HL-60/S4 (cell line): ENCODE data around the gene KIAA1614.

Experiments
- in situ Hi-C: fragments of 300-500 bp; cut with MboI; formaldehyde crosslinking; loops from 2 replicates; pipeline ENCODE4 v1.14.3; 2022; ENCODE audit warnings: low sequenced_read_pairs

The KIAA1614 gene, protein sequence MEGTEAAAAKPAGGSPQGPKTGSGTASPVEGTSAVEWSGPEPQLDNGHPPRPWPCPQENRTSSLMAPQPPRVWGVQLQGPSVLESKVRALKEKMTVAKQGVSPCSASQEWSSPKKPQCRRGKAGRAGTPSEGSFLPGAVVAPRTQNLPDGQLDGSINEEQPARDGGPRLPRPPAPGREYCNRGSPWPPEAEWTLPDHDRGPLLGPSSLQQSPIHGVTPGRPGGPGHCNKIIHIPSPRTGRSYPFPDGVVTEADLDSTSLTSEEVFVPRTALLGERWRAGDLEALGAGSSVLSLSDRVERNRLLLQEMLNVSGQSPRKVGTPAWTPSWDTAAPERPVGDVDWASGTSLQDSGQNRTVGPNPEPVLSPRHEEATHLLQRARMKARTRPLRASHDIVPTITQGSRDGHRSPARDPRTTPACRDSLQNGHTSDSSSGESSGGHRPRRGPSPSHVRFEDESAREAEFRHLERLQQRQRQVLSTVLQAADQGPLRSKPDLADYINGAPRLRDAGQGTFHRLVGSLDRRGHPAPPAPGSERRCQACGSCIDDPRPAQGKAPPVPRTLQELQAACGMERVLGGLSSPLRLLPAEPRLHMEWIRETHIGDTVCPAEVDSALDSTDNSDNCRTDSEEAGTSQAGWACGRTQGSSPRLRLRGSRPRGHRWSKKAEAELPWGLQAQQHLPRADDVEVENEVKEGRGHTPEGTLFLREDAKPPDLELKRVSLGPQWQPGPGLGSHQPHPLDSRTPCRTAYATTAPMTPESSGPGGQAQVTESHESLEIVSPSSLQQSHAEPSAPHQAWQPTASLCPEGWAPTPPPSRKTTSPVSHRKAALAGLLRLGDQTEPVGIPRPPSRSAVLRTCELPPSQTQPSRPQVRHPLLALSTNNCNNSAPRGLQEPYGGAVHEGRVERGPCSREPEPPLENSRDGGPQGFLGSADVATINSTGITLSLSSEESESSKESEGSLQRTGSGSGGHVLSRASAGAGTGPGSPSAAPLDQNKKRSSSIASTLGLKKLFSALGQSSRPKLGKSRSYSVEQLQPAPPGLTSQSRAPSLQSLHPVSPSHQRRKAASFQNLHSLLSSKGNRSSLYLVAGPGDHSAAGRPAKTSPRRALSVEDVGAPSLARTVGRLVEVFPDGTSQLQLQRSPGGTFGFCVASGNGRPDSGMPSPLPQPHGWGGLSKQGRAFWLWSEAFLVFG

DNA sequence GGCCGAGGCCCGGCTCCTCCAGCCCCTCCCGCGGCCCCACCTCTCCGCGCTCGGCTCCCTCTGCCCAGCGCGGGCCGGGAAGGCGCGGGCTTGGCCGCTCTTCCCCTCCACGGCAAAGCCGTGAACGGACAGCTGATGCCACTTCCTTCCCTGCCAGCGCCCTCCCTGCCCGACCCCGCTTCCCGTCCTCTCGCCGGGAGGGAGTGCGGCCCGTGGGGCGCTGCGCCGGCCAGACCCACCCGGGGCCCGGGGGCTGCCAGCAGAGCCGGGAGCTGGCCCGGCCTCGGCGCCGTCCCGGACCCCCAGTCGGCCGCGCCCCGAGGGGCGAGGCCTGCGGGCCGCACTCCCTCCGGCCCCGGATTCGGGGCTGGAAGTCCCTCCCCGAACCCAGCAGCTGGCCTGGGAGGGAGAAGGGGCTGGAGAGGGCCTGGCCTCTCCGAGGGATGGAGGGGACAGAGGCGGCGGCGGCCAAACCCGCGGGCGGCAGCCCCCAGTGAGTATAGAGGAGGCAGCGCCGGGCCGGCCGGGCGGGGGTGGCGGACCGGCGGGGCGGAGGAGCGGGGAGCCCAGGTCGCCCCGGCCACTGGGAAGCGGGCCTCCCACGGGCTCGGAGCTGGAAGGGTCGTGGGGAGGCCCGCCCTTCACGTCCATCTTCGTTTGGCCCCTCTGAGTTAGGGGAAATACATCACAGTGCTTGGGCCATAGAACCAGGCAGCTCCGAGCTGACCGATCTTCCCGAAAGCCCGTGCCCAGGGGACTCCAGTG, at the start of gene KIAA1614:
Gene KIAA1614 (plus strand): TSS at position 97 of the 765 bp plus-strand sequence. CDS start 347 bp downstream, at position 444.
- in situ Hi-C loops: no loop called here

- in situ Hi-C loops: no loop called here
Observed at GRCh38 chr1:180863158-180863775, 49.4 kb upstream of the KIAA1614 start.

DNA sequence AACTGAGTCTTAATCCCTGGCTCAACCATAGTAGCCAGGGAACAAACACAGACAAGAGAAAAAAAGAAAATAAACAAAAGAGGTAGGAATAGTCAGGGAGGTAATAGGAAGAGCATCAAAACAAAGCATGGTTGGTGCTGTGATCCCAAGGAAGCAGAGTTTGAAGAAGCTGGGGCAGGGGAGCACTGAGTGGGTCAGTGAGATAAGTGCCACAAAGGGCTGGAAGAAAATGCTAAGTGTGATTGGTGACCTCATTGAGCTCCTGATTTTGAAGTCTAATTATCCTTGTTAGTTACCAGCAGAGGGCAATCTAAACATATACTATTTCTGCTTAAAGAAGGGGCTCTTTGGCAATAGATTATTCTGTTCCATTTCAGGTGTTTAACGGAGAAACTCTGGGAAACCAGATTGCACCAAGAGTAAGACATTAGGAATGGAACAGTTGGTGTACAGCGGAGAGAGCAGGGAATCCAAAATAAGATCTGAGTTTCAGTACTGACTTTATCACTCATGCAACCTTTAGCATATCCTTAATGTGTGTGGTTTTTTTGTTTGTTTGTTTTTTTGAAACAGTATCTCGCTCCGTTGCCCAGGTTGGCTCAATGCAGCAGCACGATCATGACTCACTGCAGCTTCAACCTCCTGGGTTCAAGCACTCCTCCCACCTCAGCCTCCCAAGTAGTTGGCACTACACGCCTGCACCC, 30.7 kb upstream of the KIAA1614 start:
- in situ Hi-C loops: loop anchor here (5.0 to 25.0 kb wide), 2 partner anchors 260 to 530 kb away; no protein-coding TSS in a partner anchor

- in situ Hi-C loops: loop anchor here (5.0 to 25.0 kb wide), 2 partner anchors 258 to 528 kb away; no protein-coding TSS in a partner anchor
Observed at GRCh38 chr1:180884588-180885300, 28.0 kb upstream of the KIAA1614 start.

- in situ Hi-C loops: loop anchor here (25.0 kb wide), 1 partner anchor 526 kb away; no protein-coding TSS in a partner anchor
Observed at GRCh38 chr1:180886338-180886737, 26.4 kb upstream of the KIAA1614 start.

GRCh38 chr1:180887841-180888240, 24.9 kb upstream of the KIAA1614 start:
- in situ Hi-C loops: loop anchor here (25.0 kb wide), 1 partner anchor 524 kb away; no protein-coding TSS in a partner anchor

- in situ Hi-C loops: loop anchor here (25.0 kb wide), 1 partner anchor 523 kb away; no protein-coding TSS in a partner anchor
Observed at GRCh38 chr1:180888870-180889269, 23.8 kb upstream of the KIAA1614 start.

DNA sequence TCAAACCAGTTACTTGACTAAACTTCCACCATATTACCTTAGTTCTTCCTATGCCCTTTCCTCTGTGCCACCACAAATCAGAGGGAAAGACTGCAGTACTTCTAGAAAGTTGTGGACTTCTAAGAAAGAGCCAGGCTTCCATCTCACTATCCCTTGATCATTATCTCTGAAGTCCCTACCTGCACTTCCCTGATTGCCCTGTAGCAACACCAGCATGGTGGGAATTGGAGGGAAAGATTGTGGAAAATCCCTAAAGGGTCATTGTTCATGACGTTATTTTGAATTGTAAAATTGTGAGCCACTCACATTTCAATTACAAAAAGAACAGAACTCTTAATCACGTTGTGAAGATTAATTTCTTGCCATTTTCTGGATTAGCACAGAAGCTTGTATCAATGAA, 23.4 kb upstream of the KIAA1614 start:
- in situ Hi-C loops: loop anchor here (25.0 kb wide), 1 partner anchor 523 kb away; no protein-coding TSS in a partner anchor

GRCh38 chr1:180892272-180892671, 20.4 kb upstream of the KIAA1614 start:
- in situ Hi-C loops: loop anchor here (25.0 kb wide), 1 partner anchor 520 kb away; no protein-coding TSS in a partner anchor

DNA sequence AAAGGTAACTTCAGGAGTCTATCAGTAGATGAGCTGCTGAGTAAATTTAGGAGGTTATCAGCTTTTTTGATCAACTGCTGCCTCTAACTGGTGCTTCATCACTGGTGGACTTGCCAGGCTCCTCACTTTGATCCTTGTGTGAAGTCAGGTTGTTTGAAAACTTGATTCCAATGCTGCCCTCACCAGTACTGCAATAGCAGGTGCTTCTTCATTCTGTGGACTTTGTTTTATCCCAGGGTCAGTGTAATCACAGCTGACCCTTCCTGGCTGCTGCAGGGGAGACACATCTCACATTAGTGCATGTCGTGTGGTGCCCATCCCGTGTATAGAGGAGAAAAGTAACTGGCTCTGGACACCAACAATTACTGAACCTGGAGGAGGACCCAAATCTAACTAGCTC, 20.0 kb upstream of the KIAA1614 start:
- in situ Hi-C loops: loop anchor here (25.0 kb wide), 1 partner anchor 520 kb away; no protein-coding TSS in a partner anchor

GRCh38 chr1:180893614-180894013, 19.1 kb upstream of the KIAA1614 start:
- in situ Hi-C loops: loop anchor here (25.0 kb wide), 1 partner anchor 519 kb away; no protein-coding TSS in a partner anchor

DNA sequence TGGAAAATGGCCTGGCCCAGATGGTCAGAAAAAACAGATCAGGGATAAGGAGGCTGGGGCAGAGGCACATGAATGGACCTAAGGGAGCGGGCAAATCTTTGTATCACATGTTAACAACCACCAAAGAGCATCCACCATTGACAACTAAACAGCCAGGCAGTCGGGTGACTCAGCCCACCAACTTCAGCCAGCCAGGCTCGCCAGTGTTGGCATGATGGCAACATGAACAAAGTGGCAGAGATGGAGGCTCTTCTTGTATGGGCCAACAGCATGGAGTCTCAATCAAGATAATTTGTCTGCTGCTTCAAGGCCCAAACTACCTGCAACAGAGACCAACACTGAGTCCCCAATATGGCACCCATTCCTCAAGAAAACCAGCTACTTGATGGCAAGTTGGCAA, 16.5 kb upstream of the KIAA1614 start:
- in situ Hi-C loops: loop anchor here (25.0 kb wide), 1 partner anchor 516 kb away; no protein-coding TSS in a partner anchor

DNA sequence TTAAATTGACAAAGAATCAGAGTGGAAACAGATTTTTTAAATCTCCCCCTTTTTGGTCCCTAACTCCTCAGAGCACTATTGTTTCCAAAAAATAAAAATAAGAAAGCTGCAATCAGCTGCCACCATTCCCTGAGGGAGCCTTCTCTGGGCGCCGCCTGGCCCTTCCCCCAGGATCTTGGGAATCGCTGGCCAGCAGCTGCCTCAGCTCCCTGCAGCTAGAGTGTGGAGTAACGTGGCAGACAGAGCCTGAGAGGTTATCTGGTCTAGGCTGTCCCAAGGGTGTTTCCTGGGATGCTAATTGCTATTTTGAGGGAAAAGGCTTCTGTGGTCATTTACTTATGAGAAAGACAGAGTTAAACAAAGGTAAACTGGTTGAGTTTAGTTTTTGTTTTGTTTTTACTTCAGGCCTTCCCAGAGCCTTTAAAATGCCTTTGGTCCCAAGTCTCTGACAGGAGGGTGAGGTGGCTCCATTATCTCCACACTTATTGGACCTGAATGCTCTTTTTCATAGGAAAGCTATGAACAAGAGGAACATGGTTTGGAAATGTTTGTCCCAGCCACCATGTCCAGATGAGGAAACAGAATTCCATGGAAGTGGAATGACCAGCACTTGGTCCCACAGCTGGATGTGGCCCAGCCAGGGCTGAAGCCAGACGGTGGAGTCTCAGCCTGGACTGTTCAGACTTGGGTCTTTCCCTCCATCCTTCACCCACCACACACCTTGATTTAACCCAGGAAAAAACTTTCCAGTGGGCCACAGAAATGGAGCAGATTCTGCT, 14.1 kb upstream of the KIAA1614 start:
- in situ Hi-C loops: loop anchor here (25.0 kb wide), 1 partner anchor 514 kb away; no protein-coding TSS in a partner anchor

- in situ Hi-C loops: loop anchor here (25.0 kb wide), 1 partner anchor 513 kb away; no protein-coding TSS in a partner anchor
Observed at GRCh38 chr1:180899262-180899661, 13.4 kb upstream of the KIAA1614 start.

GRCh38 chr1:180901076-180901990, 11.4 kb upstream of the KIAA1614 start:
- in situ Hi-C loops: no loop called here

DNA sequence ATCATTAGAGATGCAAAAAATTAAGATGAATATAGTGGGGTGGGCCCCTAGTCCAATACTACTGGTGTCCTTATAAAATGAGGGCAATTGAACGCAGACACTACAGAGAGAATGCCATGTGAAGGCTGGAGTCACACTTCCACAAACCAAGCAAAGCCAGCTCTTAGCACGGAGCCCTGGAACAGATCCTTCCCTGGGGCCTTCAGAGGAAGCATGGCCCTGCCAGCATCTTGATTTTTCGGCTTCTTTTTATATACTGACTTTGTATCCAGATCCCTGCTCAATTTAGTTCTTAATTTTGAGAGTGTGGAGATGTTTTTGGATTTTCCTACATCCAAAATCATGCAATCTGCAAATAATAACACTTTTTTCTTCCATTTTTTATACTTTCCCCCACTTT, 10.2 kb upstream of the KIAA1614 start:
- in situ Hi-C loops: no loop called here
